Astrocyte (in vitro differentiated cells and primary cell): ENCODE data around the gene LMNA. TPM values are rescaled to one million over a fixed set of nuclear protein-coding genes. Genes with fewer than 3 reads are reported as not detected.

Experiments
- DNase-seq: peaks from one replicate; pipeline ENCODE4 v3.0.0-alpha.2; 2010; ENCODE audit warnings: low read depth
- FAIRE-seq: peaks from 2 replicates; lab custom pipeline; 2011; peaks lifted over from hg19 to GRCh38; lab: Jason Lieb, UNC
- H2AFZ ChIP-seq: 2 replicates; pipeline ENCODE4 v1.6.0; 2012; ENCODE audit warnings: low read depth, low read length, inconsistent platforms
- H3K27ac ChIP-seq: 2 replicates; pipeline ENCODE4 v1.5.1; 2011; ENCODE audit warnings: low read depth, low read length, inconsistent platforms
- H3K27me3 ChIP-seq: 2 replicates; pipeline ENCODE4 v1.6.0; 2011; ENCODE audit warnings: low read length, inconsistent platforms; ENCODE audit not compliant: insufficient read depth
- H3K36me3 ChIP-seq: 2 replicates; pipeline ENCODE4 v1.5.1; 2011; ENCODE audit warnings: low read length, inconsistent platforms; ENCODE audit not compliant: insufficient read depth
- H3K4me1 ChIP-seq: 2 replicates; pipeline ENCODE4 v1.5.1; 2011; ENCODE audit warnings: low read length, inconsistent platforms; ENCODE audit not compliant: insufficient read depth
- H3K4me2 ChIP-seq: 2 replicates; pipeline ENCODE4 v1.6.0; 2012; ENCODE audit warnings: low read length, inconsistent platforms
- H3K4me3 ChIP-seq: 2 replicates; pipeline ENCODE4 v1.5.1; 2011; ENCODE audit warnings: low read depth, mild to moderate bottlenecking, low read length, inconsistent platforms; ENCODE audit not compliant: insufficient read depth
- H3K79me2 ChIP-seq: 2 replicates; pipeline ENCODE4 v1.6.0; 2012; ENCODE audit warnings: mild to moderate bottlenecking, low read length, inconsistent platforms; ENCODE audit not compliant: insufficient read depth
- H3K9ac ChIP-seq: 2 replicates; pipeline ENCODE4 v1.6.0; 2012; ENCODE audit warnings: mild to moderate bottlenecking, low read length, inconsistent platforms
- H3K9me3 ChIP-seq: 2 replicates; pipeline ENCODE4 v1.5.1; 2012; ENCODE audit warnings: low read depth, mild to moderate bottlenecking, low read length, inconsistent platforms; ENCODE audit not compliant: insufficient read depth
- H4K20me1 ChIP-seq: 2 replicates; pipeline ENCODE4 v1.6.0; 2012; ENCODE audit warnings: low read length, inconsistent platforms; ENCODE audit not compliant: insufficient read depth
- H3K27ac Mint-ChIP-seq: one replicate; pipeline ENCODE4 v1.8.0; 2021; ENCODE audit warnings: mild to moderate bottlenecking, mixed read lengths; ENCODE audit not compliant: unreplicated experiment
- H3K27me3 Mint-ChIP-seq: one replicate; pipeline ENCODE4 v1.8.0; 2021; ENCODE audit warnings: low read depth, mixed read lengths; ENCODE audit not compliant: unreplicated experiment
- H3K36me3 Mint-ChIP-seq: one replicate; pipeline ENCODE4 v1.8.0; 2021; ENCODE audit warnings: low read depth, mixed read lengths; ENCODE audit not compliant: unreplicated experiment
- H3K4me1 Mint-ChIP-seq: one replicate; pipeline ENCODE4 v1.8.0; 2021; ENCODE audit warnings: low read depth, mixed read lengths; ENCODE audit not compliant: unreplicated experiment
- H3K4me3 Mint-ChIP-seq: one replicate; pipeline ENCODE4 v1.8.0; 2021; ENCODE audit warnings: mild to moderate bottlenecking, moderate library complexity, mixed read lengths; ENCODE audit not compliant: unreplicated experiment
- H3K9me3 Mint-ChIP-seq: one replicate; pipeline ENCODE4 v1.8.0; 2021; ENCODE audit warnings: mild to moderate bottlenecking, mixed read lengths; ENCODE audit not compliant: unreplicated experiment
- CTCF ChIP-seq: IDR thresholded peaks from 2 replicates; pipeline ENCODE4 v1.5.1; 2011; ENCODE audit warnings: low read depth, mild to moderate bottlenecking, inconsistent platforms, low read length, moderate library complexity; ENCODE audit not compliant: insufficient read depth
- EZH2 ChIP-seq: IDR thresholded peaks from 2 replicates; pipeline ENCODE4 v1.6.1; 2012; ENCODE audit warnings: mild to moderate bottlenecking, low read length, inconsistent platforms; ENCODE audit not compliant: insufficient read depth
- total RNA-seq: library from RNA; stranded (reverse); gene quantifications from 2 replicates; pipeline ENCODE4 v1.2.1, GENCODE V29; 2021

LMNA gene
- total RNA-seq, 1 donor from 2014 or later = 464 TPM

- Mint-ChIP-seq H3K4me3 (peak within 1 kb of the TSS; percentile 97), H3K27ac (peak within 1 kb of the TSS; percentile 83), H3K36me3 (peaks cover 13% of the 10 kb centered on the region), H3K27me3 (no peaks in the 10 kb centered on the region), H3K4me1 (peaks cover 49% of the 10 kb centered on the region), H3K9me3 (no peaks in the 10 kb centered on the region)
- Histone ChIP-seq H3K79me2 (peaks cover 74% of the 10 kb centered on the region), H3K9ac (peak within 1 kb of the TSS; percentile 94), H2AFZ (peak within 1 kb of the TSS; percentile 81), H3K27ac (peak within 1 kb of the TSS; percentile 61), H3K9me3 (no peaks in the 10 kb centered on the region), H3K36me3 (peaks cover 2% of the 10 kb centered on the region), H4K20me1 (peaks cover 65% of the 10 kb centered on the region), H3K4me3 (peak within 1 kb of the TSS; percentile 91), H3K4me2 (peak within 1 kb of the TSS; percentile 94), H3K4me1 (peaks cover 33% of the 10 kb centered on the region), H3K27me3 (no peaks in the 10 kb centered on the region)
- FAIRE-seq (no peak), DNase-seq (peak; percentile 53)
- no peak for TF ChIP-seq CTCF
- TF ChIP-seq EZH2 = no peak
These were observed 32.0 kb upstream of the LMNA start, which contains the start of gene MEX3A for GRCh38 chr1:156082309-156083091. TSS of gene MEX3A (minus strand) at chr1:156082465. CDS start at chr1:156081998, 467 bp downstream.

GRCh38 chr1:156083800-156084790 lies 30.4 kb upstream of the LMNA start:
- Mint-ChIP-seq H3K9me3 (no peaks in the 10 kb centered on the region), H3K27ac (peak overlapping the region; percentile 83), H3K4me3 (peak overlapping the region; percentile 92), H3K27me3 (no peaks in the 10 kb centered on the region), H3K36me3 (peaks cover 9% of the 10 kb centered on the region), H3K4me1 (peaks cover 40% of the 10 kb centered on the region)
- no peak overlapping the region for H2AFZ ChIP-seq
- H3K27ac ChIP-seq = no peak overlapping the region
- peak overlapping the region; percentile 94 for H3K9ac ChIP-seq
- FAIRE-seq (no peak), DNase-seq (no peak)
- peaks cover 50% of the 10 kb centered on the region for H4K20me1 ChIP-seq
- peaks cover 2% of the 10 kb centered on the region for H3K36me3 ChIP-seq
- H3K9me3 ChIP-seq = no peaks in the 10 kb centered on the region
- H3K79me2 ChIP-seq = peaks cover 59% of the 10 kb centered on the region
- peak overlapping the region; percentile 94 for H3K4me2 ChIP-seq
- peaks cover 20% of the 10 kb centered on the region for H3K4me1 ChIP-seq
- peak overlapping the region; percentile 71 for H3K4me3 ChIP-seq
- H3K27me3 ChIP-seq = no peaks in the 10 kb centered on the region
- TF ChIP-seq CTCF (no peak), EZH2 (no peak)
